ENCODE data around the gene PPP6R3. TPM values are rescaled to one million over a fixed set of nuclear protein-coding genes. Genes with fewer than 3 reads are reported as not detected.
A peak's percentile ranks its signal among the peaks of the same experiment; 100 is the strongest.

The PPP6R3 gene
- total and polyA plus RNA-seq, 2 experiments from 2014 or later, result 31.5 to 108 TPM

DNA sequence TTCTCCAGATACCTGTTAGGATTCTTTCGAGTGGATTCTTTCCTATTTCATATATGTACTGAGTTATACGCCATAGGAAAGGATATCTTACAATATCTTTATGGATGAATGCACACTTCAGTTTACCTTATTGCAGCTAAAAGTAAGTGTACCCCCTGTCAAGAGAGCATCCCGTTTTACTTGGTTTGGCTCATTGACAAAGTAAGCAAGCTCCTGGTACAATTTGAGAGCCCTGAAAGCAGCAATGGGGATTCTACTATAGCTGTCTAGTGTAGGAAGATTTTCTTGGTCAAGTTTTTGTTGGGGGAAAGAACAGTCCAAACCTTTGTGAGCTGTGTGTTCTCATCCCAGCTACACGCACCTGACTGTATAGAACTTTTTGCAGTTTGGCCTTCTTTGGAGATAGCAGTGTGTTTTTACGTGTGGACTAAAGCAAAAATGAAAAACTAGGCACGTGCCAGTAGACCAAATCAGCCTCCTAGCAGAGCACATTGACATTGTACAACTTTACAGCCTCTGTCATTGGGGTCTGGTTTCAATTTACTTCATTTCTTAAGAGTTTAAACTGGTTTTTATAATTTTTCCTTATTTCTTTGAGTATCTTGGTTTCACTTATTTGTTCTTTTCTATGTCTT, 44.0 kb downstream of the PPP6R3 start:
- no peaks in the 10 kb centered on the region for H3K27me3 ChIP-seq
- H3K9me3 ChIP-seq (ENCODE audit: low read depth), result no peaks in the 10 kb centered on the region
- peaks cover 100% of the 10 kb centered on the region for H4K20me1 ChIP-seq (ENCODE audit: insufficient read depth, poor library complexity, severe bottlenecking)
- peaks cover 100% of the 10 kb centered on the region for H3K79me2 ChIP-seq
- peaks cover 24% of the 10 kb centered on the region for H3K4me1 ChIP-seq (ENCODE audit: insufficient read depth)
- H3K27ac ChIP-seq, result no peak overlapping the region
- WGBS (ENCODE audit: low lambda C conversion rate, missing lambda C conversion rate), result 68% methylated on average over 6 of the region's 6 CpGs
- DNase-seq (ENCODE audit: low spot score), result no peak
- H2AFZ ChIP-seq, result no peak overlapping the region
- H3K9me2 ChIP-seq (replicated peaks; ENCODE audit: insufficient read depth), result no peaks in the 10 kb centered on the region
- H3K4me2 ChIP-seq, result peak overlapping the region; percentile 30
- no peaks in the 10 kb centered on the region for H3K36me3 ChIP-seq (replicated peaks; ENCODE audit: insufficient read depth, low read depth)
- H3K4me3 ChIP-seq, result no peak overlapping the region
- no peak for TF ChIP-seq EZH2 (IDR thresholded peaks at IDR 0.05; ENCODE audit: borderline replicate concordance)
- TF ChIP-seq, protein P1, sequence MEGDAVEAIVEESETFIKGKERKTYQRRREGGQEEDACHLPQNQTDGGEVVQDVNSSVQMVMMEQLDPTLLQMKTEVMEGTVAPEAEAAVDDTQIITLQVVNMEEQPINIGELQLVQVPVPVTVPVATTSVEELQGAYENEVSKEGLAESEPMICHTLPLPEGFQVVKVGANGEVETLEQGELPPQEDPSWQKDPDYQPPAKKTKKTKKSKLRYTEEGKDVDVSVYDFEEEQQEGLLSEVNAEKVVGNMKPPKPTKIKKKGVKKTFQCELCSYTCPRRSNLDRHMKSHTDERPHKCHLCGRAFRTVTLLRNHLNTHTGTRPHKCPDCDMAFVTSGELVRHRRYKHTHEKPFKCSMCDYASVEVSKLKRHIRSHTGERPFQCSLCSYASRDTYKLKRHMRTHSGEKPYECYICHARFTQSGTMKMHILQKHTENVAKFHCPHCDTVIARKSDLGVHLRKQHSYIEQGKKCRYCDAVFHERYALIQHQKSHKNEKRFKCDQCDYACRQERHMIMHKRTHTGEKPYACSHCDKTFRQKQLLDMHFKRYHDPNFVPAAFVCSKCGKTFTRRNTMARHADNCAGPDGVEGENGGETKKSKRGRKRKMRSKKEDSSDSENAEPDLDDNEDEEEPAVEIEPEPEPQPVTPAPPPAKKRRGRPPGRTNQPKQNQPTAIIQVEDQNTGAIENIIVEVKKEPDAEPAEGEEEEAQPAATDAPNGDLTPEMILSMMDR (IDR thresholded peaks at IDR 0.05; ENCODE audit: poor library complexity), result no peak
- TF ChIP-seq EZH2phosphoT487 (IDR thresholded peaks at IDR 0.05; ENCODE audit: low read depth, severe bottlenecking, unreplicated experiment), result no peak

DNA sequence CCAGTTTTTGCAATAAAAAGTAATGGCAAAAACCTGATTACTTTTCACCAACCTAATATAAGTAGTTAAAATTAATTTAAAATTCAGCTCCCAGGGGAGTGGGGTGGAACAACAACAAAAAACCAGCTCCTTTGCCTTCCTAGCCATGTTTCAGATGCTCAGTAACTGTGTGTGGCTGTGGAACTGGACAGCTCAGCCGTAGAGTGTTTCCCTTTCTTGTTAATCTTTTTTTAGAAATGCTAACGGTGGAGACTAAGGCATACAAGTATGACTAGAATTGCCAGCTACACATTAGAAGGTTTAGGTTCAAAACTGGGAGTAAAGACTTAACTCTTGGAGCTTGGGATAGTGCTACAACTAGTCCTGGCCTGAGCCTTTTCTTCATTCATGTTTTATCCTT, 45.0 kb downstream of the PPP6R3 start:
- H4K20me1 ChIP-seq (ENCODE audit: insufficient read depth, poor library complexity, severe bottlenecking), result peaks cover 100% of the 10 kb centered on the region

DNA sequence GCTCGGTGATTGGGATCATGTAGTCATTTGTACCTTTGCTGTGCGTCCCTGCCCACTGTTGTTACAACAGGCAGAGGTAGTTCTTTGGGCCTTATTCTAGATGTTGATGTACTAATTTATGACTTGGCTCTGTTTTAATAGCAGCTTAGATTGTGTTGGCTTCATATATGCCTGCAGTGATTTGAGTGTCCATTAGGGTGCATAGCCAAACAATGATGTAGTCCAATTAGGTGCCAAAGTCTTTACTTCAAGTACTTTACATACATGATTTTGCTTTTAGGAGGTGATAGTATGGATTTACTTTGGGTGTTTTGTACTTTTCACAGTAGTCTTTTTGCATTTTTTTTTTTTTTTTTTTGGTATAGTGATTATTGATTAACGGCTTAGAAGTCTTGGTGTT, 46.4 kb downstream of the PPP6R3 start:
- Histone ChIP-seq H3K27me3 (no peaks in the 10 kb centered on the region), H3K79me2 (peaks cover 100% of the 10 kb centered on the region), H3K9me3 (ENCODE audit: low read depth) (no peaks in the 10 kb centered on the region), H2AFZ (no peak overlapping the region), H4K20me1 (ENCODE audit: insufficient read depth, poor library complexity, severe bottlenecking) (peaks cover 100% of the 10 kb centered on the region), H3K9me2 (replicated peaks; ENCODE audit: insufficient read depth) (no peaks in the 10 kb centered on the region), H3K27ac (no peak overlapping the region), H3K4me1 (ENCODE audit: insufficient read depth) (peaks cover 24% of the 10 kb centered on the region), H3K4me3 (no peak overlapping the region), H3K36me3 (replicated peaks; ENCODE audit: insufficient read depth, low read depth) (no peaks in the 10 kb centered on the region), H3K4me2 (no peak overlapping the region)
- 99% methylated on average over 3 of the region's 3 CpGs for WGBS (ENCODE audit: low lambda C conversion rate, missing lambda C conversion rate)
- DNase-seq (ENCODE audit: low spot score), result no peak
- TF ChIP-seq, protein P1 (IDR thresholded peaks at IDR 0.05; ENCODE audit: poor library complexity), result no peak
- TF ChIP-seq EZH2phosphoT487 (IDR thresholded peaks at IDR 0.05; ENCODE audit: low read depth, severe bottlenecking, unreplicated experiment) (no peak), EZH2 (IDR thresholded peaks at IDR 0.05; ENCODE audit: borderline replicate concordance) (no peak)

More for the DNA sequence above, 45.0 kb downstream of the PPP6R3 start:
- Histone ChIP-seq H3K4me2 (no peak overlapping the region), H2AFZ (no peak overlapping the region), H3K79me2 (peaks cover 100% of the 10 kb centered on the region), H3K36me3 (replicated peaks; ENCODE audit: insufficient read depth, low read depth) (no peaks in the 10 kb centered on the region), H3K4me3 (no peak overlapping the region), H3K9me2 (replicated peaks; ENCODE audit: insufficient read depth) (no peaks in the 10 kb centered on the region), H3K4me1 (ENCODE audit: insufficient read depth) (peaks cover 24% of the 10 kb centered on the region), H3K9me3 (ENCODE audit: low read depth) (no peaks in the 10 kb centered on the region), H3K27ac (no peak overlapping the region), H3K27me3 (no peaks in the 10 kb centered on the region)
- WGBS (ENCODE audit: low lambda C conversion rate, missing lambda C conversion rate), result 18% methylated on average over 2 of the region's 2 CpGs
- TF ChIP-seq EZH2 (IDR thresholded peaks at IDR 0.05; ENCODE audit: borderline replicate concordance) (no peak), EZH2phosphoT487 (IDR thresholded peaks at IDR 0.05; ENCODE audit: low read depth, severe bottlenecking, unreplicated experiment) (no peak)
- TF ChIP-seq, protein P1 (IDR thresholded peaks at IDR 0.05; ENCODE audit: poor library complexity), result no peak
- DNase-seq (ENCODE audit: low spot score), result no peak
